T-cell (primary cell): ENCODE results near the gene TPRG1. TPM values are rescaled to one million over a fixed set of nuclear protein-coding genes. Genes with fewer than 3 reads are reported as not detected.

Experiments used
- ATAC-seq, 4 experiments: fragments of 200-7000 bp in 3 of 4; fragments of 150-1000 bp in 1 of 4; cut with Tn5 transposase; replicated peaks in 1 of 4; 1 replicate in 3 of 4; 2 replicates in 1 of 4; pipeline ENCODE4 v1.10.0; 2021; ENCODE audit warnings: moderate library complexity in 3 of 4, mild to moderate bottlenecking in 2 of 4, moderate number of reproducible peaks in 1 of 4
- CTCF ChIA-PET, 2 donors: fragments of 300-600 bp; sonication (Branson Sonifier 250); formaldehyde crosslinking; loops; one replicate each; lab custom pipeline; 2022; ENCODE audit warnings: antibody characterized with exemption in 2 of 2; lab: Charles Lee
- POLR2A ChIA-PET, 2 donors: fragments of 300-600 bp; sonication (Branson Sonifier 250); formaldehyde crosslinking; loops; one replicate each; lab custom pipeline; 2022; ENCODE audit warnings: antibody characterized with exemption in 2 of 2; lab: Charles Lee
- DNase-seq, 35 experiments: peaks; one replicate each; pipeline versions ENCODE4 v3.0.0 to v3.0.0-alpha.2; 2013 to 2023
- H3K27ac ChIP-seq: one replicate; pipeline ENCODE4 v1.5.1; 2013; ENCODE audit warnings: low read length
- H3K27me3 ChIP-seq, 2 experiments: replicated peaks in 1 of 2; 1 replicate in 1 of 2; 2 replicates in 1 of 2; pipeline versions ENCODE4 v1.6.1 to v1.7.0; 2013; ENCODE audit warnings: low read length in 1 of 2, mixed read lengths in 1 of 2; ENCODE audit not compliant: control insufficient read depth in 2 of 2, insufficient read depth in 2 of 2; ENCODE audit errors: extremely low read depth in 1 of 2
- H3K36me3 ChIP-seq, 2 donors: 1 replicate in 1 of 2; 2 replicates in 1 of 2; pipeline versions ENCODE4 v1.6.1 to v1.7.0; 2013; ENCODE audit warnings: low read length in 1 of 2; ENCODE audit not compliant: control insufficient read depth in 2 of 2, insufficient read depth in 1 of 2; ENCODE audit errors: extremely low read depth in 1 of 2
- H3K4me1 ChIP-seq, 2 experiments: 1 replicate in 1 of 2; 2 replicates in 1 of 2; pipeline versions ENCODE4 v1.6.1 to v1.7.0; 2013; ENCODE audit warnings: low read length in 2 of 2, mixed read lengths in 1 of 2; ENCODE audit not compliant: insufficient read depth in 2 of 2, control insufficient read depth in 1 of 2; ENCODE audit errors: extremely low read depth in 1 of 2
- H3K4me3 ChIP-seq, 2 donors: 1 replicate in 1 of 2; 2 replicates in 1 of 2; pipeline versions ENCODE4 v1.5.1 to v1.7.0; 2013; ENCODE audit warnings: mild to moderate bottlenecking in 2 of 2, low read length in 1 of 2, moderate library complexity in 1 of 2; ENCODE audit not compliant: control insufficient read depth in 1 of 2; ENCODE audit errors: extremely low read depth in 1 of 2
- H3K9me3 ChIP-seq: 2 replicates; pipeline ENCODE4 v1.7.0; 2013
- H3K27ac Mint-ChIP-seq, 2 donors: one replicate each; pipeline ENCODE4 v1.8.0; 2020 to 2021; ENCODE audit warnings: mild to moderate bottlenecking in 2 of 2, mixed read lengths in 2 of 2
- H3K27me3 Mint-ChIP-seq, 2 donors: one replicate each; pipeline ENCODE4 v1.8.0; 2021 to 2022; ENCODE audit warnings: mixed read lengths in 2 of 2
- H3K36me3 Mint-ChIP-seq: one replicate; pipeline ENCODE4 v1.8.0; 2021; ENCODE audit warnings: mixed read lengths
- H3K4me1 Mint-ChIP-seq, 3 donors: one replicate each; pipeline ENCODE4 v1.8.0; 2020 to 2022; ENCODE audit warnings: mixed read lengths in 3 of 3, mild to moderate bottlenecking in 1 of 3
- H3K4me3 Mint-ChIP-seq, 3 donors: one replicate each; pipeline ENCODE4 v1.8.0; 2020 to 2022; ENCODE audit warnings: mild to moderate bottlenecking in 3 of 3, mixed read lengths in 3 of 3, moderate library complexity in 3 of 3
- H3K9me3 Mint-ChIP-seq, 3 donors: one replicate each; pipeline ENCODE4 v1.8.0; 2020 to 2022; ENCODE audit warnings: mixed read lengths in 3 of 3
- WGBS: methylation state at CpG from one replicate; pipeline ENCODE4 v1.1.5; 2013; ENCODE audit warnings: missing lambda C conversion rate; ENCODE audit not compliant: insufficient coverage; 5-methylcytosine and 5-hydroxymethylcytosine counted together
- total RNA-seq, 35 experiments: library from RNA in 6 of 35; stranded (reverse) in 6 of 35; fragments of 120-200 nt in 1 of 35; gene quantifications; one replicate each; pipeline versions ENCODE4 v1.2.1 to v1.2.4 and lab custom pipeline; 2013 to 2026

TPRG1 gene, protein sequence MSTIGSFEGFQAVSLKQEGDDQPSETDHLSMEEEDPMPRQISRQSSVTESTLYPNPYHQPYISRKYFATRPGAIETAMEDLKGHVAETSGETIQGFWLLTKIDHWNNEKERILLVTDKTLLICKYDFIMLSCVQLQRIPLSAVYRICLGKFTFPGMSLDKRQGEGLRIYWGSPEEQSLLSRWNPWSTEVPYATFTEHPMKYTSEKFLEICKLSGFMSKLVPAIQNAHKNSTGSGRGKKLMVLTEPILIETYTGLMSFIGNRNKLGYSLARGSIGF
- 10 to 100 TPM in 3 of 5 donors, 1 to 10 TPM in 2; 5.6 to 28.4 (median 15.5) TPM for total RNA-seq
- total RNA-seq (2013), result 26.7 TPM
- total RNA-seq (lab: John Stamatoyannopoulos, UW), result 2.9 to 60.0 (median 8.0) reads per million in 29 experiments

DNA sequence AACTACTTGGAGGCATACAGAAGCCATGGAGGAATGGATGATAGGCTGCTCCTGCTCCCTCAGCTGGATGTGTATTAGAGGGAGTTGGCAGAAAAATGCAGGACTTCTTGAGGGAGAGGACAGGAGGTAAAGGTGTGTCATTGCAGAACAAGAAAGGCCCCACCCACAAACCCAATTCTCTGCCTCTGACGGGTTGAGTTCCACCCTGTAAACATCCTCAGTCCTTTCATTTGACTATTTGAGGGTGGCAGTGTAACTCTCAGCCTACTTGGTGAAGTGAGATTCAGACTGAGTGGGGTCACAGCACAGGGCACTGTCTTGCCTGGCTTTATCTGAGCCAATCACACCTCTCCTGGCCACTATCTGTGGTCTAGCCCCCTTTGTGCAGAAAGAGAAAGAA, at the start of gene TPRG1:
Gene TPRG1, plus strand, starts transcription at position 265 of the 400 bp plus-strand sequence. CDS start 35,414 bp downstream, outside the sequence.
- H3K4me3 ChIP-seq, result no peak within 1 kb of the TSS
- POLR2A ChIA-PET, result no interaction called here
- no peak within 1 kb of the TSS for H3K4me3 Mint-ChIP-seq

DNA sequence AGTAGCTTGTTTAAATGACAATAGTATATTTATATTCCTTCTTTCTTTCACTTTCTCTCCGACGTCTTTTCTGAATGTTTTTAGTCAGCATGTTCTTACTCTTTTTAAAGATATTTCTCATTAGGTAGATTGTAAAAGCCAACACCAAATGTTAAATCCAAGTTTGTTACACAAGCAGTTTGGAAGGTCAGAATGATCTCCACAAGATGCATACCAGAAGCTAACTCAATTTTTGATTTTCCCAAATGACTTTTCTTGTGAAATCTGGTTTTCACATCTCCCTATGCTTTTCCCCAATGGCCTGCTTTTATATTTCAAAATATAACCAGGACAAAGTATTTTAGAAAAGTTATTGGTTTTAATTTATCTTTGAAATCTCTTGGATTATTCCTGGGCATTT, 49.7 kb upstream of the TPRG1 start:
- Mint-ChIP-seq H3K27me3 (no peaks in the 10 kb centered on the region), H3K9me3 (peaks cover 0 to 10% (median 6%) of the 10 kb centered on the region in 3 donors), H3K27ac (peak overlapping the region; percentile 76 to 90), H3K4me1 (peaks cover 0 to 49% (median 31%) of the 10 kb centered on the region in 3 donors), H3K4me3 (peak overlapping the region; percentile 3 to 81 (median 74)), H3K36me3 (peaks cover 4% of the 10 kb centered on the region)
- POLR2A ChIA-PET, result interaction anchor here in 1 of 2 donors (0.6 to 1.3 kb wide), 2 partner anchors 10 to 168 kb away, joined by 4 to 5 read pairs; no protein-coding TSS in a partner anchor
- Histone ChIP-seq H3K4me3 (peak overlapping the region in 1 of 2 donors; percentile 31), H3K27ac (peak overlapping the region; percentile 45), H3K4me1 (peaks cover 0 to 5% of the 10 kb centered on the region in 2 experiments), H3K36me3 (no peaks in the 10 kb centered on the region), H3K27me3 (no peaks in the 10 kb centered on the region), H3K9me3 (no peaks in the 10 kb centered on the region)
- no CpG with 5 or more reads among the region's 2 CpGs for WGBS
- DNase-seq, result no peak
- ATAC-seq, result no peak
- CTCF ChIA-PET, result interaction anchor here (1.0 to 3.7 kb wide), 8 partner anchors 10 to 1383 kb away, joined by 3 to 14 read pairs (median 3); no protein-coding TSS in a partner anchor

More for the DNA sequence above, at the start of gene TPRG1:
- Mint-ChIP-seq H3K27me3 (no peaks in the 10 kb centered on the region), H3K36me3 (no peaks in the 10 kb centered on the region), H3K27ac (peak within 1 kb of the TSS; percentile 12 to 80), H3K9me3 (no peaks in the 10 kb centered on the region), H3K4me1 (peaks cover 18 to 21% (median 20%) of the 10 kb centered on the region in 3 donors)
- ATAC-seq, result peak in 3 of 4 experiments; percentile 48 to 69 (median 51)
- no CpG with 5 or more reads among the region's 1 CpG for WGBS
- Histone ChIP-seq H3K4me1 (peaks cover 7 to 23% of the 10 kb centered on the region in 2 experiments), H3K27me3 (no peaks in the 10 kb centered on the region), H3K27ac (no peak within 1 kb of the TSS), H3K9me3 (no peaks in the 10 kb centered on the region), H3K36me3 (no peaks in the 10 kb centered on the region)
- no peak for DNase-seq
- CTCF ChIA-PET, result no interaction called here

DNA sequence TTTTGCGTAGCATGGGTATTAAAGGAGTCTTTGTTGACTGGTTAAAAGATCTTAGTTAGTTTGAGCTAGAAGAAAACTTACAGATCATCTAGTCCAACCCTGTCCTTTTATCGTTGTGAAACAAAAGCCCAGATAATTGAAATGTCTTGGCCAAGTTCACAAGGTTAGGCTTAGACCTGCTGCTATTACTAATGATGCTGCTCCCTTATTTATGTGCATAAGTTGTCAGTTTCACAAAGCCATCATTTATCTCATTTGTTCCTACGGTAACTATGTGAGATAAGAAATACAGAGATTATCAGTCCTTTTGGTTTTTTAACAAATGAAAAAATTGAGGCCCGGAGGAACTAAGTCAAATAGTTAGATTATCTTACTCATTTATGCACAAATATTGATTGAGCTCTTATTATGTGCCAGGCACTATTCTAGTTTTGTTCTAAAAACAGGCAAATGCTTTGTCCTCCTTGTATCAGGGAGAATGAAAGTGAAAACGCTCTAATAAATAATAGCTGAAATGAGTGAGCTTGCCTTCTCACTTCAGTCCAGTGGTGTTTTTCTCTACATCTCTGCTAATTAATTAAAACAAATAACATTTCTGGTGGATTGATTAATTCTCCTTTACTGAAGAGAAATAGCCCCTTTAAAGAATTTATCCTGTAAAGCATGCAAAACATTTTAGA, 49.1 kb upstream of the TPRG1 start:
- Mint-ChIP-seq H3K4me3 (peak overlapping the region; percentile 3 to 81 (median 74)), H3K27me3 (no peaks in the 10 kb centered on the region), H3K27ac (peak overlapping the region; percentile 76 to 90), H3K36me3 (peaks cover 7% of the 10 kb centered on the region), H3K9me3 (peaks cover 0 to 10% (median 6%) of the 10 kb centered on the region in 3 donors), H3K4me1 (peaks cover 0 to 49% (median 31%) of the 10 kb centered on the region in 3 donors)
- CTCF ChIA-PET, result interaction anchor here (0.6 to 3.7 kb wide), 10 partner anchors 9 to 1384 kb away, joined by 3 to 14 read pairs (median 3); no protein-coding TSS in a partner anchor
- Histone ChIP-seq H3K36me3 (no peaks in the 10 kb centered on the region), H3K27me3 (no peaks in the 10 kb centered on the region), H3K4me3 (peak overlapping the region in 1 of 2 donors; percentile 31), H3K27ac (peak overlapping the region; percentile 45), H3K4me1 (peaks cover 0 to 5% of the 10 kb centered on the region in 2 experiments), H3K9me3 (no peaks in the 10 kb centered on the region)
- POLR2A ChIA-PET, result interaction anchor here in 1 of 2 donors (0.9 to 1.3 kb wide), 2 partner anchors 9 to 209 kb away, joined by 3 to 4 read pairs; no protein-coding TSS in a partner anchor
- ATAC-seq (no peak), DNase-seq (no peak)
- no CpG with 5 or more reads among the region's 5 CpGs for WGBS

DNA sequence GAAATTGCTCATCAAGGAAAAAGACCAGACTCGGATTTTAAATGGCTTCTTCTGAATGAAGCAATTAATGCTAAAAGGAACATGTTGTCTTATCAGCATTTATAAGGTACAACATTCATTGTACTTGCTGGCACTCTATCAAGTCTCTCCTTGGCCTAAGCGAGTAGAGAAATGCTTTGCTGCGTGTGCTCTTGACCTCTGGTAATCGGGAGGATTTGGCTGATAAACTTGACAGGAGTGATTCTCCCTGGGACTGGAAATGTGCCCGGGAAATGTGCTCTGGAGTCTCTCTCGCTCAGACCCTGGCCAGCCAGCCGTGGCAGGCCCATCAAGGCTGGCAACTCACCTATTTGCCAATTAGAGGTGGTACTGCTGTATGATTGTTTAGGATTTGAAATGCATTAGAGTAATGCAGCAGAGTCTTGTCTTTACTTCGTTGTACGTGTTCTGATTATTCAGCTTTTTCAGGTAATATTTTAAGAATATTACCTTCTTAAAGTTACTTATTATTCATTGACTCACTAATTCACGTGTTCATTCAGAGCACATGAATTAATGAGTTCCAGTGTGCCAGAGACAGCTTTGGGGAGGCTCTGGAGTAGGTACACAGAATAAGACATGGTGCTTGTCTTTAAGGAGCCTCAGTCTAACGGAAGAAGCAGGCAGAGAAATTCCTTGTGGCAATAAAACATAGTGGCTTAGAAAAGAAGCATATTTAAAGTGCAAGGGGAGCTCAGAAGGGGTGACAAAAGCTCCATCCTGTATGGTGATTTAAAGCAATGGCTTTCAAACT, 48.0 kb upstream of the TPRG1 start:
- ATAC-seq (no peak), DNase-seq (no peak)
- H3K27me3 Mint-ChIP-seq, result no peaks in the 10 kb centered on the region
- H3K27ac Mint-ChIP-seq, result peak overlapping the region; percentile 24 to 90
- Histone ChIP-seq H3K4me3 (peak overlapping the region in 1 of 2 donors; percentile 31), H3K27me3 (no peaks in the 10 kb centered on the region), H3K27ac (no peak overlapping the region), H3K36me3 (no peaks in the 10 kb centered on the region), H3K9me3 (no peaks in the 10 kb centered on the region), H3K4me1 (peaks cover 0 to 5% of the 10 kb centered on the region in 2 experiments)
- peak overlapping the region in 2 of 3 donors; percentile 74 to 81 for H3K4me3 Mint-ChIP-seq
- ChIA-PET POLR2A (interaction anchor here (0.5 to 0.9 kb wide), 3 partner anchors 13 to 1386 kb away, joined by 3 to 4 read pairs (median 3); no protein-coding TSS in a partner anchor), CTCF (interaction anchor here in 1 of 2 donors (1.1 to 3.7 kb wide), 3 partner anchors 14 to 1383 kb away, joined by 3 to 14 read pairs (median 6); no protein-coding TSS in a partner anchor)
- WGBS, result 85% methylated on average over 7 of the region's 11 CpGs
- H3K9me3 Mint-ChIP-seq, result peaks cover 0 to 10% (median 6%) of the 10 kb centered on the region in 3 donors
- peaks cover 10% of the 10 kb centered on the region for H3K36me3 Mint-ChIP-seq
- H3K4me1 Mint-ChIP-seq, result peaks cover 0 to 49% (median 31%) of the 10 kb centered on the region in 3 donors

DNA sequence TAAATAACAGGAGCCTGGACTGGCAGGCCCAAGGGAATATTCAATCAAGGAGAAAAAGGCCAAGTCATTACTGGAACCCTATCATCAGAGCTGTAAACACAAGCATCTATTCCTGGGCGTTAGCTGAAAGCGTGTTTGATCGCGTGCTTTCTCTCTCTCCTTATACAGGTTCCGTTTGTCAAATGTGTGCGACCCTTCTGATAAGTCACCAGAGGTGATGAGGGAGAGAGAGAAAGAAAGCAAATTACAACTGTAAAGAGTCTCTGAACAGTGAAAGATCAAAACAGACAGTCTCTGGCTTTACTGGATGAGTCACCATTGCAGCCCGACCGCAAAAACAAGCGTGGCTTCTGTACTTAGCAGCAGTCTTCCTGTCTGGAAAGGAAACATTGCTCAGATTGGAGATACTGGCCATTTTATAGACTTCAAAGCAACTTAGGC, 39.5 kb upstream of the TPRG1 start:
- no peaks in the 10 kb centered on the region for H3K9me3 ChIP-seq
- POLR2A ChIA-PET, result interaction anchor here in 1 of 2 donors (0.5 to 1.4 kb wide), 3 partner anchors 10 to 1395 kb away, joined by 4 to 13 read pairs (median 4); partner anchors contain the start of gene BCL6

More for the DNA sequence above, 39.5 kb upstream of the TPRG1 start:
- Mint-ChIP-seq H3K27me3 (no peaks in the 10 kb centered on the region), H3K4me3 (peak overlapping the region; percentile 35 to 67 (median 58)), H3K4me1 (peaks cover 20 to 47% (median 46%) of the 10 kb centered on the region in 3 donors), H3K36me3 (peaks cover 22% of the 10 kb centered on the region), H3K27ac (peak overlapping the region; percentile 96 to 100), H3K9me3 (peaks cover 4 to 9% (median 4%) of the 10 kb centered on the region in 3 donors)
- CTCF ChIA-PET, result interaction anchor here (0.6 to 2.9 kb wide), 9 partner anchors 10 to 1394 kb away, joined by 3 to 23 read pairs (median 7); no protein-coding TSS in a partner anchor
- Histone ChIP-seq H3K27ac (peak overlapping the region; percentile 94), H3K36me3 (no peaks in the 10 kb centered on the region), H3K4me3 (peak overlapping the region in 1 of 2 donors; percentile 15), H3K27me3 (no peaks in the 10 kb centered on the region), H3K4me1 (peaks cover 14 to 25% of the 10 kb centered on the region in 2 experiments)
- WGBS, result 3% methylated on average over 3 of the region's 9 CpGs
- peak; percentile 45 to 87 (median 66) for DNase-seq
- ATAC-seq, result peak; percentile 96 to 98 (median 96)
